GM12872 (cell line): ENCODE data around the gene GAK.

ENCODE experiments used
- TF ChIP-seq, protein P1 (sequence below): IDR thresholded peaks from 3 replicates; pipeline ENCODE4 v1.5.1; 2011; ENCODE audit warnings: low read depth, mild to moderate bottlenecking, low read length, moderate library complexity; ENCODE audit not compliant: insufficient read depth

The GAK gene

DNA sequence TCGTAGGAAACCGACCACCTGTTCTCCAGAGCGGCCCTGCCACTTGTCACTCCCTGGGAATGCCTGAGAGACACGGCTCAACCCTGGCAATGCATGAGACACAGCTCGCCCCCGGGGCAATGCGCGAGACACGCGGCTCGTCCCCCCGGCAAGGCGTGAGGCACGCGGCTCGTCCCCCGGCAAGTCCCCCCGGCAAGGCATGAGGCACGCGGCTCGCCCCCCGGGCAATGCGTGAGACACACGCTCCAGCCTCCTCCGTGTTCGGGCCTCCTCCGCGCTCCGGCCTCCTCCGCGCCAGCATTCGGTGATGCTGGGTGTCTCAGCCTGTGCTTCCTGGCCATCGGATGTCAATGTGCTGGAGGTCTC is 78.7 kb downstream of the GAK start:
- TF ChIP-seq, protein P1, sequence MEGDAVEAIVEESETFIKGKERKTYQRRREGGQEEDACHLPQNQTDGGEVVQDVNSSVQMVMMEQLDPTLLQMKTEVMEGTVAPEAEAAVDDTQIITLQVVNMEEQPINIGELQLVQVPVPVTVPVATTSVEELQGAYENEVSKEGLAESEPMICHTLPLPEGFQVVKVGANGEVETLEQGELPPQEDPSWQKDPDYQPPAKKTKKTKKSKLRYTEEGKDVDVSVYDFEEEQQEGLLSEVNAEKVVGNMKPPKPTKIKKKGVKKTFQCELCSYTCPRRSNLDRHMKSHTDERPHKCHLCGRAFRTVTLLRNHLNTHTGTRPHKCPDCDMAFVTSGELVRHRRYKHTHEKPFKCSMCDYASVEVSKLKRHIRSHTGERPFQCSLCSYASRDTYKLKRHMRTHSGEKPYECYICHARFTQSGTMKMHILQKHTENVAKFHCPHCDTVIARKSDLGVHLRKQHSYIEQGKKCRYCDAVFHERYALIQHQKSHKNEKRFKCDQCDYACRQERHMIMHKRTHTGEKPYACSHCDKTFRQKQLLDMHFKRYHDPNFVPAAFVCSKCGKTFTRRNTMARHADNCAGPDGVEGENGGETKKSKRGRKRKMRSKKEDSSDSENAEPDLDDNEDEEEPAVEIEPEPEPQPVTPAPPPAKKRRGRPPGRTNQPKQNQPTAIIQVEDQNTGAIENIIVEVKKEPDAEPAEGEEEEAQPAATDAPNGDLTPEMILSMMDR: no peak

- TF ChIP-seq, protein P1: no peak
Measured at GRCh38 chr4:851701-852430, 80.2 kb downstream of the GAK start.

DNA sequence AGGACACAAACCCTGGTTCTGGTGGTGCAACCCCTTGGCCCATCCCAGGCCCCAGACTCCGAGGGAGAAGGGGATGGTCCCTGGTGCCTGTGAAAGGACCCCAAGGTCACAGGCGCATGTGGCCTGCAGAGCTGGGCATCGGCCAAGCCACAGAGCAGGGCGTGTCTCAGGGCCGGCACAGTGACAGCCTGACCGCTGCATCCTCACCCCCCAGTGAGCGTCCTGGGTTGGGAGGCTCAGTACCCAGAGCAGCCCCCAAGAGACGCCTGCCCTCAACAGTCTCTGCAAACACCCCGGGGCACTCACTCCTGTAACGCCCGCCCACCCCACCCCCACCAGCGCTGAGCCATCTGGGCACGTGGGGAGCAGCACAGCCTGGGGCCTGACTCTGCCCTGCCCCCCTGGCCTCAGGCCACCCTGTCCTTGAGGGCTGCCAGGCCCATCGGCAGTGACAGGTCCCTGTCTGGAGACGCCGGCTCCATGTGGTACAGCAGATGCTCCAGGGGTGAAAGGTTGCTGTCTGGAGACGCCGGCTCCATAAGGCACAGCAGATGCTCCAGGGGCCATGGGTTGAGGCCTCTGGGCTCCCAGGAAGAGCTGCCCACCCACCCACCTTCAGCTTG is 81.7 kb downstream of the GAK start:
- TF ChIP-seq, protein P1: no peak

- TF ChIP-seq, protein P1: no peak
Measured at GRCh38 chr4:849478-850175, 82.5 kb downstream of the GAK start.

- TF ChIP-seq, protein P1: no peak
Measured at GRCh38 chr4:848803-849477, 83.2 kb downstream of the GAK start.

DNA sequence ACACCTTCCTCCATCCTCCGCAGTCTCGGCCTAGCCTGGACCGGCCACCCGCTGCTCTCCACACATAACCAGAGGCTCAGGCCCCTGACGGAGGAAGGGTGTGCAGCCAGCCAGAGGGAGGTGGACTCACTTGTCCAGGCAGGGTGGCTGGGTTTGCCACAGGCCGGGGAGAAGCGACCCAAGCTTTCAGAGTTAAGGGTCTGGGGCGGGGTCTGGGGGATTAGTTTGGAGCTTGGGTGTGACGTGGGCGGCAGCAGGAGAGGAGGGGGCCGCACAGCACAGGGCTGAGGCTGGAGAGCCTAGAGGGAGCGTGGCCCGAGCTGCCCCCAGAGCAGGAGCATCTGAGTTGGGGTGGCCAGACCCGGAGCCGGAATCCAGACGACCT is 83.8 kb downstream of the GAK start:
- TF ChIP-seq, protein P1: no peak

GRCh38 chr4:845836-846251 is 86.3 kb downstream of the GAK start:
- TF ChIP-seq, protein P1: no peak
